Measurements from ENCODE around the gene PSMA5. TPM values are rescaled to one million over a fixed set of nuclear protein-coding genes. Genes with fewer than 3 reads are reported as not detected.

The PSMA5 gene
- total RNA-seq, 1 experiment from 2014 or later: 150 TPM

- ChIA-PET POLR2A (no interaction called here), CTCF (no interaction called here)
- peaks cover 10% of the 10 kb centered on the region for H3K27me3 Mint-ChIP-seq (ENCODE audit: low read depth)
- ATAC-seq: no peak
- no peaks in the 10 kb centered on the region for H3K36me3 Mint-ChIP-seq
- no peak overlapping the region for H3K27ac Mint-ChIP-seq
- H3K4me3 Mint-ChIP-seq: no peak overlapping the region
- no peak for DNase-seq (ENCODE audit: low spot score)
- TF ChIP-seq, protein P1, sequence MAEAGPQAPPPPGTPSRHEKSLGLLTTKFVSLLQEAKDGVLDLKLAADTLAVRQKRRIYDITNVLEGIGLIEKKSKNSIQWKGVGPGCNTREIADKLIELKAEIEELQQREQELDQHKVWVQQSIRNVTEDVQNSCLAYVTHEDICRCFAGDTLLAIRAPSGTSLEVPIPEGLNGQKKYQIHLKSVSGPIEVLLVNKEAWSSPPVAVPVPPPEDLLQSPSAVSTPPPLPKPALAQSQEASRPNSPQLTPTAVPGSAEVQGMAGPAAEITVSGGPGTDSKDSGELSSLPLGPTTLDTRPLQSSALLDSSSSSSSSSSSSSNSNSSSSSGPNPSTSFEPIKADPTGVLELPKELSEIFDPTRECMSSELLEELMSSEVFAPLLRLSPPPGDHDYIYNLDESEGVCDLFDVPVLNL (CRISPR knock-in tag; IDR thresholded peaks at IDR 0.05; ENCODE audit: borderline replicate concordance, low read depth): no peak
- TF ChIP-seq E2F1 (CRISPR knock-in tag; IDR thresholded peaks at IDR 0.05) (no peak), FOXJ3 (CRISPR knock-in tag; IDR thresholded peaks at IDR 0.05; ENCODE audit: borderline replicate concordance) (no peak), USF2 (CRISPR knock-in tag; IDR thresholded peaks at IDR 0.05) (no peak), ZMAT4 (CRISPR knock-in tag; IDR thresholded peaks at IDR 0.05) (no peak), ZNF138 (CRISPR knock-in tag; conservative IDR thresholded peaks at IDR 0.05) (no peak), HMGA2 (CRISPR knock-in tag; IDR thresholded peaks at IDR 0.05) (no peak), CREB1 (CRISPR knock-in tag; IDR thresholded peaks at IDR 0.05) (no peak), PRRX2 (CRISPR knock-in tag; IDR thresholded peaks at IDR 0.05) (no peak), ZSCAN18 (CRISPR knock-in tag; IDR thresholded peaks at IDR 0.05) (no peak), TEAD1 (CRISPR knock-in tag; IDR thresholded peaks at IDR 0.05) (no peak), MYBL2 (CRISPR knock-in tag; IDR thresholded peaks at IDR 0.05) (no peak)
- no peaks in the 10 kb centered on the region for H3K4me1 Mint-ChIP-seq
- no peaks in the 10 kb centered on the region for H3K9me3 Mint-ChIP-seq
These were observed 14.8 kb upstream of the PSMA5 start for GRCh38 chr1:109441069-109441468.

DNA sequence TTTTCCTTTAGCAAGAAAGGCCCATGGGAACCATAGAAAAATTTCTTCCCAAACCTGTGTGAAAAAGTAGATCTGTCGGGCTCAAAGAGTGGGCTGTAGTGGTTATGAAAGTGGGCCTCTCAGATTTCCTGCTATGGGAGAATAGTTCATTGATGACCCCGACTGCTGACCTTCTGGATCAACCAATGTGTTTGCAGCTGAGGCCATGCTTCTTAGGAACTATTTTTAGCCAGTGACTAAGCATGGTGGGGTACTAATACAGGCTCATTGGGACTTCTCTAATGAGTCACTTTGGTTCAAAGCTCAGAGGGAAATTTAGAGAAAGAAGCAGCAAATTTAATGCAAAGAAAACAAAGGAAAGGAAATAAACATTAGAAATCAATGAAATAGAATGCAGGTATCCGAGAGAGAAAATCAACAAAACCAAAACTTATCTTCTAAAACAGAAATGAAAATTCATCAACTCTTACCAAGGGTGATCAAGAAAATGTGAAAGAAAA, 12.6 kb upstream of the PSMA5 start:
- no peak overlapping the region for H3K27ac Mint-ChIP-seq
- no peak for ATAC-seq
- CTCF ChIA-PET: no interaction called here

DNA sequence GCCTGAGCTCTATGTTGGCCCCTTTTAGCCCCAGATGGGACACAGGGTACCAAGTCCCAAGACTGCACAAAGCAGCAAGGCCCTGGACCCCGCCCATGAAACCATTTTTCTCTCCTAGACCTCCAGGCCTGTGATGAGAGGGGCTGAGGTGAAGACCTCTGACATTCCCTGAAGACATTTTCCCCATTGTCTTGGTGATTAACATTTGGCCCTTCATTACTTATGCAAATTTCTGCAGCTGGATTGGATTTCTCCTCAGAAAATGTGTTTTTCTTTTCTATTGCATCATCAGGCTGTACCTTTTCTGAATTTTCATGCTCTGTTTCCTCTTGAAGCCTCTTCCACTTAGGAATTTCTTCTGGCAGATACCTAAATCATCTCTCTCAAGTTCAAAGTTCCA, 8.2 kb upstream of the PSMA5 start:
- H3K9me3 Mint-ChIP-seq: peaks cover 37% of the 10 kb centered on the region
- H3K36me3 Mint-ChIP-seq: peaks cover 6% of the 10 kb centered on the region; the same call in 1 of the 2 replicates
- no peaks in the 10 kb centered on the region for H3K4me1 Mint-ChIP-seq
- TF ChIP-seq CREM (CRISPR knock-in tag; IDR thresholded peaks at IDR 0.05): no peak
- no peak for TF ChIP-seq USF2 (CRISPR knock-in tag; IDR thresholded peaks at IDR 0.05)
- TF ChIP-seq SP1 (CRISPR knock-in tag; conservative IDR thresholded peaks at IDR 0.05): no peak
- TF ChIP-seq ZNF281 (CRISPR knock-in tag; IDR thresholded peaks at IDR 0.05): no peak
- TF ChIP-seq GTF2I (CRISPR knock-in tag; conservative IDR thresholded peaks at IDR 0.05): no peak
- no peak for TF ChIP-seq FOXP1 (CRISPR knock-in tag; IDR thresholded peaks at IDR 0.05; ENCODE audit: borderline replicate concordance)
- no peak for TF ChIP-seq ZNF138 (CRISPR knock-in tag; conservative IDR thresholded peaks at IDR 0.05)
- no peak for TF ChIP-seq E2F1 (CRISPR knock-in tag; IDR thresholded peaks at IDR 0.05)
- TF ChIP-seq SOX15 (CRISPR knock-in tag; IDR thresholded peaks at IDR 0.05): no peak
- peaks cover 4% of the 10 kb centered on the region for H3K27me3 Mint-ChIP-seq (ENCODE audit: low read depth)
- H3K27ac Mint-ChIP-seq: no peak overlapping the region
- POLR2A ChIA-PET: no interaction called here
- H3K4me3 Mint-ChIP-seq: no peak overlapping the region
- DNase-seq (ENCODE audit: low spot score) (no peak), ATAC-seq (no peak)
- CTCF ChIA-PET: no interaction called here

More for the DNA sequence above, 12.6 kb upstream of the PSMA5 start:
- Mint-ChIP-seq H3K4me1 (no peaks in the 10 kb centered on the region), H3K36me3 (peaks cover 6% of the 10 kb centered on the region; the same call in 1 of the 2 replicates), H3K4me3 (no peak overlapping the region), H3K27me3 (ENCODE audit: low read depth) (peaks cover 4% of the 10 kb centered on the region), H3K9me3 (peaks cover 21% of the 10 kb centered on the region)
- TF ChIP-seq ZNF263 (CRISPR knock-in tag; IDR thresholded peaks at IDR 0.05; ENCODE audit: low read depth) (no peak), JAZF1 (CRISPR knock-in tag; IDR thresholded peaks at IDR 0.05) (no peak), NFATC4 (CRISPR knock-in tag; IDR thresholded peaks at IDR 0.05) (no peak), FOXK1 (CRISPR knock-in tag; IDR thresholded peaks at IDR 0.05) (no peak), ZNF138 (CRISPR knock-in tag; conservative IDR thresholded peaks at IDR 0.05) (no peak)
- DNase-seq (ENCODE audit: low spot score): no peak
- POLR2A ChIA-PET: no interaction called here

Measured in WTC11 (cell line).